Measurements from ENCODE around the gene ENTPD5. TPM values are rescaled to one million over a fixed set of nuclear protein-coding genes. Genes with fewer than 3 reads are reported as not detected.

Gene ENTPD5
- total RNA-seq, 1 experiment from 2014 or later, result 9.3 TPM

GRCh38 chr14:74042296-74042695 lies 23.2 kb upstream of the ENTPD5 start:
- no peak overlapping the region for H3K4me3 Mint-ChIP-seq (ENCODE audit: unreplicated experiment)
- POLR2A ChIA-PET, result no interaction called here
- no peaks in the 10 kb centered on the region for H3K4me1 ChIP-seq
- intact Hi-C loops (cut with micrococcal nuclease; ENCODE audit: unreplicated experiment), result no loop called here
- no peak for DNase-seq
- H3K27ac Mint-ChIP-seq (ENCODE audit: unreplicated experiment), result no peak overlapping the region
- H3K9me3 ChIP-seq, result no peaks in the 10 kb centered on the region
- BruUV-seq (replicated peaks), result no TSS peak
- H3K36me3 Mint-ChIP-seq (ENCODE audit: insufficient read depth, unreplicated experiment), result no peaks in the 10 kb centered on the region
- CTCF ChIA-PET, result no interaction called here
- no peaks in the 10 kb centered on the region for H3K36me3 ChIP-seq (ENCODE audit: control insufficient read depth, insufficient read depth, low read length)
- no peaks in the 10 kb centered on the region for H3K4me1 Mint-ChIP-seq (ENCODE audit: low read depth, unreplicated experiment)
- H3K4me3 ChIP-seq (ENCODE audit: low read depth, low read length), result no peak overlapping the region
- no peaks in the 10 kb centered on the region for H3K27me3 Mint-ChIP-seq (ENCODE audit: insufficient read depth, unreplicated experiment)
- H3K9me3 Mint-ChIP-seq (ENCODE audit: unreplicated experiment), result no peaks in the 10 kb centered on the region
- TF ChIP-seq CTCF (IDR thresholded peaks at IDR 0.05; ENCODE audit: insufficient read depth in 1 of 2, low read depth in 1 of 2, low read length in 1 of 2, severe bottlenecking in 1 of 2, unreplicated experiment in 1 of 2), result no peak
- H3K27me3 ChIP-seq (replicated peaks; ENCODE audit: control insufficient read depth, insufficient read depth, low read length), result no peaks in the 10 kb centered on the region

GRCh38 chr14:74038020-74038859 lies 19.2 kb upstream of the ENTPD5 start:
- peak; percentile 65 to 70 for TF ChIP-seq CTCF (IDR thresholded peaks at IDR 0.05; ENCODE audit: insufficient read depth in 1 of 2, low read depth in 1 of 2, low read length in 1 of 2, severe bottlenecking in 1 of 2, unreplicated experiment in 1 of 2)

DNA sequence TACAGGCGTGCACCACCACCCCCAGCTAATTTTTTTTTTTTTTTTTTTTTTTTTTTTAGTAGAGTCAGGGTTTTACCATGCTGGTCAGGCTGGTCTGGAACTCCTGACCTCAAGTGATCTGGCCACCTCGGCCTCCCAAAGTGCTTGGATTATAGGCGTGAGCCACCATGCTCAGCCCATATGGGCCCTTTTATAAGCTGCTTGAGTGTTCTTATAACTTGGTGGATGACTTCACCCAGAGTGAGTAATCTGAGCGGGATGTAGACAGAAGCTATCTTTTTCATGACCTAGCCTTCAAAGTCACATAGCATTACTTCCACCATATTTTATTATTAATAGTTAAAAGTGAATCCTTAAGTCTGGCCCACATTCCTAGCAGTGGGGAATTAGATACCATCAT lies 16.5 kb upstream of the ENTPD5 start:
- no peak for DNase-seq
- Mint-ChIP-seq H3K27ac (ENCODE audit: unreplicated experiment) (no peak overlapping the region), H3K9me3 (ENCODE audit: unreplicated experiment) (no peaks in the 10 kb centered on the region), H3K36me3 (ENCODE audit: insufficient read depth, unreplicated experiment) (no peaks in the 10 kb centered on the region), H3K27me3 (ENCODE audit: insufficient read depth, unreplicated experiment) (no peaks in the 10 kb centered on the region), H3K4me1 (ENCODE audit: low read depth, unreplicated experiment) (no peaks in the 10 kb centered on the region), H3K4me3 (ENCODE audit: unreplicated experiment) (no peak overlapping the region)
- ChIA-PET POLR2A (interaction anchor here (1.1 kb wide), 1 partner anchor 86 kb away, joined by 3 read pairs; the partner anchor contains the start of genes COQ6 and FAM161B), CTCF (interaction anchor here (0.7 kb wide), 1 partner anchor 651 kb away, joined by 5 read pairs; no protein-coding TSS in a partner anchor)
- Histone ChIP-seq H3K27me3 (replicated peaks; ENCODE audit: control insufficient read depth, insufficient read depth, low read length) (no peaks in the 10 kb centered on the region), H3K4me3 (ENCODE audit: low read depth, low read length) (no peak overlapping the region), H3K36me3 (ENCODE audit: control insufficient read depth, insufficient read depth, low read length) (no peaks in the 10 kb centered on the region), H3K4me1 (no peaks in the 10 kb centered on the region), H3K9me3 (no peaks in the 10 kb centered on the region)
- no TSS peak for BruUV-seq (replicated peaks)
- intact Hi-C loops (cut with micrococcal nuclease; ENCODE audit: unreplicated experiment), result loop anchor here (5.0 kb wide), 2 partner anchors 38 to 93 kb away; no protein-coding TSS in a partner anchor
- no peak for TF ChIP-seq CTCF (IDR thresholded peaks at IDR 0.05; ENCODE audit: insufficient read depth in 1 of 2, low read depth in 1 of 2, low read length in 1 of 2, severe bottlenecking in 1 of 2, unreplicated experiment in 1 of 2)

More at GRCh38 chr14:74038020-74038859, 19.2 kb upstream of the ENTPD5 start:
- ChIA-PET POLR2A (no interaction called here), CTCF (interaction anchor here (0.6 kb wide), 2 partner anchors 11 to 1801 kb away, joined by 3 to 5 read pairs; no protein-coding TSS in a partner anchor)
- Mint-ChIP-seq H3K27ac (ENCODE audit: unreplicated experiment) (no peak overlapping the region), H3K27me3 (ENCODE audit: insufficient read depth, unreplicated experiment) (no peaks in the 10 kb centered on the region), H3K4me3 (ENCODE audit: unreplicated experiment) (no peak overlapping the region), H3K4me1 (ENCODE audit: low read depth, unreplicated experiment) (no peaks in the 10 kb centered on the region), H3K9me3 (ENCODE audit: unreplicated experiment) (no peaks in the 10 kb centered on the region), H3K36me3 (ENCODE audit: insufficient read depth, unreplicated experiment) (no peaks in the 10 kb centered on the region)
- intact Hi-C loops (cut with micrococcal nuclease; ENCODE audit: unreplicated experiment), result loop anchor here (1.0 to 5.0 kb wide), 3 partner anchors 41 to 310 kb away; no protein-coding TSS in a partner anchor
- Histone ChIP-seq H3K36me3 (ENCODE audit: control insufficient read depth, insufficient read depth, low read length) (no peaks in the 10 kb centered on the region), H3K4me3 (ENCODE audit: low read depth, low read length) (no peak overlapping the region), H3K27me3 (replicated peaks; ENCODE audit: control insufficient read depth, insufficient read depth, low read length) (no peaks in the 10 kb centered on the region), H3K4me1 (no peaks in the 10 kb centered on the region), H3K9me3 (no peaks in the 10 kb centered on the region)
- BruUV-seq (replicated peaks), result no TSS peak
- peak in 1 of 2 experiments; percentile 56 for DNase-seq

Measured in Caco-2 (cell line).